Measurements from ENCODE around the gene TUBA1C.
A peak's percentile ranks its signal among the peaks of the same experiment; 100 is the strongest.
"Not testable (repeated sequence)": the region's sequence is repeated elsewhere in the genome, so short reads cannot be mapped to it uniquely, and the experiment has no call there.

The TUBA1C gene

GRCh38 chr12:49255857-49256637 is 8.8 kb upstream of the TUBA1C start:
- no peak for DNase-seq

GRCh38 chr12:49257508-49258184 is 7.2 kb upstream of the TUBA1C start:
- DNase-seq: not testable (repeated sequence)

GRCh38 chr12:49259452-49259851 is 5.4 kb upstream of the TUBA1C start:
- no peak for DNase-seq

GRCh38 chr12:49260166-49260565 is 4.7 kb upstream of the TUBA1C start:
- DNase-seq: no peak

GRCh38 chr12:49260571-49261363 is 4.1 kb upstream of the TUBA1C start:
- no peak for DNase-seq

GRCh38 chr12:49261721-49262120 is 3.2 kb upstream of the TUBA1C start:
- no peak for DNase-seq

GRCh38 chr12:49263400-49263763 is 1.5 kb upstream of the TUBA1C start:
- no peak for DNase-seq

- DNase-seq: no peak
Measured at GRCh38 chr12:49264466-49264872, 413 bp upstream of the TUBA1C start.

GRCh38 chr12:49269191-49269590 is 4.3 kb downstream of the TUBA1C start:
- not testable (repeated sequence) for DNase-seq

- no peak for DNase-seq
Measured at GRCh38 chr12:49272790-49273725, 8.2 kb downstream of the TUBA1C start.

- no peak for DNase-seq
Measured at GRCh38 chr12:49273726-49274395, 9.0 kb downstream of the TUBA1C start.

- peak in 1 of 2 experiments; percentile 20 for DNase-seq
Measured at GRCh38 chr12:49274396-49275069, 9.7 kb downstream of the TUBA1C start.

- no peak for DNase-seq
Measured at GRCh38 chr12:49276304-49277290, 11.7 kb downstream of the TUBA1C start.

- DNase-seq: no peak
Measured at GRCh38 chr12:49277466-49277865, 12.6 kb downstream of the TUBA1C start.

- no peak for DNase-seq
Measured at GRCh38 chr12:49279706-49280159, 14.9 kb downstream of the TUBA1C start.

- not testable (repeated sequence) for DNase-seq
Measured at GRCh38 chr12:49280545-49280944, 15.7 kb downstream of the TUBA1C start.

GRCh38 chr12:49282302-49282701 is 17.4 kb downstream of the TUBA1C start:
- DNase-seq: no peak

GRCh38 chr12:49282740-49283375 is 18.0 kb downstream of the TUBA1C start:
- DNase-seq: not testable (repeated sequence)

Data from SW 1271 (cell line).